NCI-H2196 treated with DMSO at 0.1 percent for 48 hours (cell line): ENCODE results near the gene MRPL38.
"Not testable (repeated sequence)": the region's sequence is repeated elsewhere in the genome, so short reads cannot be mapped to it uniquely, and the experiment has no call there.

Source experiments
- DNase-seq: peaks from one replicate; lab custom pipeline; 2025; ENCODE audit not compliant: unreplicated experiment; lab: John Stamatoyannopoulos, UW

The MRPL38 gene

GRCh38 chr17:75897160-75898019 lies 7.3 kb downstream of the MRPL38 start:
- no peak for DNase-seq

GRCh38 chr17:75896415-75897159 lies 8.1 kb downstream of the MRPL38 start, which contains the start of gene TRIM65:
TRIM65 (minus strand) TSS chr17:75896951; CDS start chr17:75896937, 14 bp downstream.
- peak; percentile 57 for DNase-seq

- no peak for DNase-seq
Observed at GRCh38 chr17:75895370-75896155, 9.1 kb downstream of the MRPL38 start.

- no peak for DNase-seq
Observed at GRCh38 chr17:75894049-75894733, 10.5 kb downstream of the MRPL38 start.

GRCh38 chr17:75893305-75894048 lies 11.2 kb downstream of the MRPL38 start:
- DNase-seq = no peak

GRCh38 chr17:75892556-75893224 lies 12.0 kb downstream of the MRPL38 start:
- DNase-seq = no peak

- no peak for DNase-seq
Observed at GRCh38 chr17:75891605-75892555, 12.8 kb downstream of the MRPL38 start.

- DNase-seq = no peak
Observed at GRCh38 chr17:75891022-75891604, 13.6 kb downstream of the MRPL38 start.

GRCh38 chr17:75889454-75889853 lies 15.2 kb downstream of the MRPL38 start:
- DNase-seq = no peak

GRCh38 chr17:75888484-75888883 lies 16.2 kb downstream of the MRPL38 start:
- DNase-seq = no peak

GRCh38 chr17:75885860-75886259 lies 18.8 kb downstream of the MRPL38 start:
- DNase-seq = not testable (repeated sequence)

- no peak for DNase-seq
Observed at GRCh38 chr17:75885431-75885830, 19.3 kb downstream of the MRPL38 start.

GRCh38 chr17:75881678-75882454 lies 22.8 kb downstream of the MRPL38 start:
- no peak for DNase-seq

GRCh38 chr17:75880266-75880665 lies 24.4 kb downstream of the MRPL38 start:
- DNase-seq = no peak

GRCh38 chr17:75878174-75878998 lies 26.3 kb downstream of the MRPL38 start, which contains the start of gene TRIM47:
TRIM47 (minus strand) TSS chr17:75878581; CDS start chr17:75878548, 33 bp downstream.
- peak; percentile 89 for DNase-seq

- peak; percentile 63 for DNase-seq
Observed at GRCh38 chr17:75877752-75878173, 26.9 kb downstream of the MRPL38 start.
